ENCODE measurements around the gene PSMA4.

- TF ChIP-seq GATA2 (IDR thresholded peaks at IDR 0.05; ENCODE audit: low read depth, low read length): no peak
- TF ChIP-seq GATA3 (IDR thresholded peaks at IDR 0.05; ENCODE audit: low read depth, low read length): no peak
Measured at GRCh38 chr15:78538358-78538757, 1.9 kb upstream of the PSMA4 start.
